H9 (cell line): Measurements from ENCODE around the gene KLHL5. TPM values are rescaled to one million over a fixed set of nuclear protein-coding genes. Genes with fewer than 3 reads are reported as not detected.

Source experiments
- DNase-seq: peaks from one replicate; pipeline ENCODE4 v3.0.0-alpha.2; 2017
- H2AFZ ChIP-seq: one replicate; pipeline ENCODE4 v1.6.1; 2013; ENCODE audit warnings: mild to moderate bottlenecking, low read length, control low read depth, moderate library complexity
- H2AK5ac ChIP-seq: 2 replicates; pipeline ENCODE4 v1.6.1; 2013; ENCODE audit warnings: low read length, control low read depth, mixed read lengths; ENCODE audit not compliant: insufficient read length
- H2BK120ac ChIP-seq: one replicate; pipeline ENCODE4 v1.6.1; 2013; ENCODE audit warnings: low read depth, mild to moderate bottlenecking, low read length, control low read depth, inconsistent platforms; ENCODE audit not compliant: poor library complexity, severe bottlenecking
- H2BK12ac ChIP-seq: 2 replicates; pipeline ENCODE4 v1.6.1; 2013; ENCODE audit warnings: low read length, control low read depth, mixed read lengths, low read depth; ENCODE audit not compliant: insufficient read length
- H2BK15ac ChIP-seq: 2 replicates; pipeline ENCODE4 v1.6.1; 2013; ENCODE audit warnings: low read depth, low read length, control low read depth
- H2BK20ac ChIP-seq: one replicate; pipeline ENCODE4 v1.6.1; 2013; ENCODE audit warnings: low read depth, mild to moderate bottlenecking, low read length, control low read depth, inconsistent platforms; ENCODE audit not compliant: poor library complexity, severe bottlenecking
- H2BK5ac ChIP-seq: 2 replicates; pipeline ENCODE4 v1.6.1; 2013; ENCODE audit warnings: low read length, control low read depth, mixed read lengths; ENCODE audit not compliant: insufficient read length
- H3K14ac ChIP-seq: 2 replicates; pipeline ENCODE4 v1.6.1; 2013; ENCODE audit warnings: low read length, control low read depth; ENCODE audit not compliant: insufficient read depth
- H3K18ac ChIP-seq: 2 replicates; pipeline ENCODE4 v1.6.1; 2013; ENCODE audit warnings: low read depth, mild to moderate bottlenecking, mixed read lengths, low read length, control low read depth; ENCODE audit not compliant: insufficient read length
- H3K23ac ChIP-seq: 2 replicates; pipeline ENCODE4 v1.6.1; 2013; ENCODE audit warnings: low read length, control low read depth, mixed read lengths, low read depth; ENCODE audit not compliant: insufficient read length
- H3K23me2 ChIP-seq: 2 replicates; pipeline ENCODE4 v1.6.1; 2013; ENCODE audit warnings: low read depth, mild to moderate bottlenecking, mixed read lengths, low read length, control low read depth; ENCODE audit not compliant: insufficient read length, poor library complexity, severe bottlenecking
- H3K27ac ChIP-seq: 2 replicates; pipeline ENCODE4 v1.5.1; 2013; ENCODE audit warnings: low read length, control low read depth, mixed read lengths, low read depth; ENCODE audit not compliant: insufficient read length
- H3K27me3 ChIP-seq: 2 replicates; pipeline ENCODE4 v1.6.1; 2013; ENCODE audit warnings: low read length, control low read depth, inconsistent platforms; ENCODE audit not compliant: insufficient read depth
- H3K4ac ChIP-seq: 2 replicates; pipeline ENCODE4 v1.6.1; 2013; ENCODE audit warnings: low read depth, mild to moderate bottlenecking, control low read depth, inconsistent platforms, low read length, moderate library complexity
- H3K4me1 ChIP-seq: 2 replicates; pipeline ENCODE4 v1.6.1; 2013; ENCODE audit warnings: low read length, control low read depth, inconsistent platforms; ENCODE audit not compliant: insufficient read depth
- H3K4me2 ChIP-seq: 2 replicates; pipeline ENCODE4 v1.6.1; 2013; ENCODE audit warnings: low read length, control low read depth, mixed read lengths; ENCODE audit not compliant: insufficient read length, insufficient read depth
- H3K56ac ChIP-seq: 2 replicates; pipeline ENCODE4 v1.6.1; 2013; ENCODE audit warnings: low read depth, mild to moderate bottlenecking, mixed read lengths, low read length, control low read depth; ENCODE audit not compliant: insufficient read length
- H3K79me1 ChIP-seq: 2 replicates; pipeline ENCODE4 v1.6.1; 2013; ENCODE audit warnings: low read depth, mild to moderate bottlenecking, moderate library complexity, low read length, control low read depth, inconsistent platforms; ENCODE audit not compliant: insufficient read depth, poor library complexity, severe bottlenecking
- H3K79me2 ChIP-seq: 2 replicates; pipeline ENCODE4 v1.6.1; 2013; ENCODE audit warnings: low read length, control low read depth, inconsistent platforms; ENCODE audit not compliant: insufficient read depth
- H3K9ac ChIP-seq: 2 replicates; pipeline ENCODE4 v1.6.1; 2013; ENCODE audit warnings: low read length, control low read depth, mixed read lengths; ENCODE audit not compliant: insufficient read length; ENCODE audit errors: extremely low read depth
- H3K9me3 ChIP-seq: one replicate; pipeline ENCODE4 v1.6.1; 2013; ENCODE audit warnings: low read depth, low read length, inconsistent platforms; ENCODE audit not compliant: control insufficient read depth
- H3T11ph ChIP-seq: one replicate; pipeline ENCODE4 v1.6.1; 2013; ENCODE audit warnings: mild to moderate bottlenecking, low read length, control low read depth, inconsistent platforms
- H4K20me1 ChIP-seq: one replicate; pipeline ENCODE4 v1.6.1; 2013; ENCODE audit not compliant: control insufficient read depth, insufficient read length, insufficient read depth
- H4K5ac ChIP-seq: 2 replicates; pipeline ENCODE4 v1.6.1; 2013; ENCODE audit warnings: low read depth, mild to moderate bottlenecking, mixed read lengths, low read length, control low read depth; ENCODE audit not compliant: insufficient read length
- H4K8ac ChIP-seq: replicated peaks from 2 replicates; pipeline ENCODE4 v1.6.1; 2013; ENCODE audit warnings: low read length, control low read depth, mixed read lengths, low read depth; ENCODE audit not compliant: insufficient read length
- H4K91ac ChIP-seq: 2 replicates; pipeline ENCODE4 v1.6.1; 2013; ENCODE audit warnings: low read depth, mild to moderate bottlenecking, moderate library complexity, mixed read lengths, low read length, control low read depth; ENCODE audit not compliant: insufficient read length
- H3K27ac Mint-ChIP-seq, 3 experiments: 2 replicates in 2 of 3; 3 replicates in 1 of 3; pipeline ENCODE4 v1.8.0; 2020 to 2021; ENCODE audit warnings: mixed read lengths in 3 of 3, mild to moderate bottlenecking in 1 of 3, moderate library complexity in 1 of 3
- H3K27me3 Mint-ChIP-seq: 2 replicates; pipeline ENCODE4 v1.8.0; 2021; ENCODE audit warnings: low read depth, mild to moderate bottlenecking, moderate library complexity, mixed read lengths
- H3K36me3 Mint-ChIP-seq, 3 experiments: 2 replicates in 2 of 3; 3 replicates in 1 of 3; pipeline ENCODE4 v1.8.0; 2020 to 2021; ENCODE audit warnings: low read depth in 3 of 3, mixed read lengths in 3 of 3; ENCODE audit not compliant: insufficient read depth in 1 of 3
- H3K4me1 Mint-ChIP-seq, 2 experiments: 2 replicates each; pipeline ENCODE4 v1.8.0; 2020; ENCODE audit warnings: mixed read lengths in 2 of 2
- H3K4me3 Mint-ChIP-seq, 2 experiments: 2 replicates in 1 of 2; 3 replicates in 1 of 2; pipeline ENCODE4 v1.8.0; 2020 to 2021; ENCODE audit warnings: mild to moderate bottlenecking in 2 of 2, mixed read lengths in 2 of 2, moderate library complexity in 1 of 2
- H3K9me3 Mint-ChIP-seq, 2 experiments: 2 replicates in 1 of 2; 3 replicates in 1 of 2; pipeline ENCODE4 v1.8.0; 2020; ENCODE audit warnings: mild to moderate bottlenecking in 2 of 2, mixed read lengths in 2 of 2, moderate library complexity in 1 of 2
- WGBS: extraction: QIAGEN DNeasy Blood & Tissue Kit; methylation state at CpG from one replicate; pipeline ENCODE4 v1.1.7; 2013; ENCODE audit warnings: missing lambda C conversion rate, low lambda C conversion rate, mixed read lengths; ENCODE audit not compliant: insufficient read length; ENCODE audit errors: extremely low coverage; 5-methylcytosine and 5-hydroxymethylcytosine counted together
- total RNA-seq: library from RNA; stranded (reverse); gene quantifications from 2 replicates; pipeline ENCODE4 v1.2.1, GENCODE V29; 2021
- TF ChIP-seq, protein P1 (sequence below): fragments of 200-600 bp; sonication (generic); conservative IDR thresholded peaks from 3 replicates; pipeline ENCODE4 v1.8.0; 2021; ENCODE audit warnings: antibody characterized with exemption, mild to moderate bottlenecking

The KLHL5 gene
- total RNA-seq, 1 experiment from 2014 or later: 16.8 TPM

DNA sequence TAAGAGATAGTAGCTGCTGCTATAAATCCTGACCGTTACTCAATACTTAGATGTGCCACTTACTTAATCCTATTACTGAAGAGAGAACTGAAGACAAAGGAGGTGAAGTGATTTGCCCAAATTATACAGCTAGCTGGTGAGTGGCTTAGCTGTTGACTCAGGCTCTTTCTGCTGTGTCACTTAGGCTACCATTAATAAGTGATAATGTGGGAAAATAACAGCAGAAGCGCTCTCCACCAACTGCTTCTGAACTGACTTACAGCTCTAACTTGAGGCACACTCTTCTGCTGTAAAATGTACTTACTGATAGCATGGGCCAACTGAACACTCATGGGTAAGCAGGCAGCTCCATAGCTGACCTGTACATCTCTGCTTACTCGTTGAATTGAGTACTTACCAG lies 7.5 kb upstream of the KLHL5 start:
- Histone ChIP-seq H2BK15ac (no peak overlapping the region), H3K9me3 (no peaks in the 10 kb centered on the region), H3K4ac (no peak overlapping the region), H3K18ac (no peak overlapping the region), H4K20me1 (no peaks in the 10 kb centered on the region), H3K23ac (no peak overlapping the region), H3K79me1 (no peaks in the 10 kb centered on the region), H4K8ac (no peak overlapping the region), H3K27ac (no peak overlapping the region), H2BK120ac (no peak overlapping the region), H4K91ac (no peak overlapping the region), H2AFZ (no peak overlapping the region), H4K5ac (no peak overlapping the region), H2BK20ac (no peak overlapping the region), H3K79me2 (no peaks in the 10 kb centered on the region), H2AK5ac (no peak overlapping the region), H3K27me3 (no peaks in the 10 kb centered on the region), H2BK12ac (no peak overlapping the region), H2BK5ac (no peak overlapping the region), H3K9ac (no peak overlapping the region), H3K4me1 (peaks cover 2% of the 10 kb centered on the region; the same call in 1 of the 2 replicates), H3K14ac (no peak overlapping the region), H3K4me2 (no peak overlapping the region), H3K23me2 (no peaks in the 10 kb centered on the region), H3K56ac (no peak overlapping the region), H3T11ph (no peak overlapping the region)
- H3K36me3 Mint-ChIP-seq: no peaks in the 10 kb centered on the region
- no peak for DNase-seq
- TF ChIP-seq, protein P1, sequence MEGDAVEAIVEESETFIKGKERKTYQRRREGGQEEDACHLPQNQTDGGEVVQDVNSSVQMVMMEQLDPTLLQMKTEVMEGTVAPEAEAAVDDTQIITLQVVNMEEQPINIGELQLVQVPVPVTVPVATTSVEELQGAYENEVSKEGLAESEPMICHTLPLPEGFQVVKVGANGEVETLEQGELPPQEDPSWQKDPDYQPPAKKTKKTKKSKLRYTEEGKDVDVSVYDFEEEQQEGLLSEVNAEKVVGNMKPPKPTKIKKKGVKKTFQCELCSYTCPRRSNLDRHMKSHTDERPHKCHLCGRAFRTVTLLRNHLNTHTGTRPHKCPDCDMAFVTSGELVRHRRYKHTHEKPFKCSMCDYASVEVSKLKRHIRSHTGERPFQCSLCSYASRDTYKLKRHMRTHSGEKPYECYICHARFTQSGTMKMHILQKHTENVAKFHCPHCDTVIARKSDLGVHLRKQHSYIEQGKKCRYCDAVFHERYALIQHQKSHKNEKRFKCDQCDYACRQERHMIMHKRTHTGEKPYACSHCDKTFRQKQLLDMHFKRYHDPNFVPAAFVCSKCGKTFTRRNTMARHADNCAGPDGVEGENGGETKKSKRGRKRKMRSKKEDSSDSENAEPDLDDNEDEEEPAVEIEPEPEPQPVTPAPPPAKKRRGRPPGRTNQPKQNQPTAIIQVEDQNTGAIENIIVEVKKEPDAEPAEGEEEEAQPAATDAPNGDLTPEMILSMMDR: no peak
- H3K4me1 Mint-ChIP-seq: peaks cover 13 to 18% of the 10 kb centered on the region in 2 experiments
- no peak overlapping the region for H3K27ac Mint-ChIP-seq
- no peaks in the 10 kb centered on the region for H3K27me3 Mint-ChIP-seq
- H3K4me3 Mint-ChIP-seq: no peak overlapping the region
- no CpG with 5 or more reads among the region's 3 CpGs for WGBS
- no peaks in the 10 kb centered on the region for H3K9me3 Mint-ChIP-seq
